Limb (tissue), 2 donors: ENCODE data around the gene EGR4.
"Not testable (repeated sequence)": the region's sequence is repeated elsewhere in the genome, so short reads cannot be mapped to it uniquely, and the experiment has no call there.

Source experiments
- DNase-seq, 2 donors: peaks; one replicate each; pipeline ENCODE4 v3.0.0-alpha.2; 2016; ENCODE audit errors: extremely low spot score in 2 of 2

EGR4 gene

GRCh38 chr2:73264332-73264606, 29.1 kb downstream of the EGR4 start:
- no peak for DNase-seq

GRCh38 chr2:73263540-73264331, 29.6 kb downstream of the EGR4 start:
- DNase-seq = no peak

GRCh38 chr2:73262691-73263429, 30.5 kb downstream of the EGR4 start:
- not testable (repeated sequence) for DNase-seq

- DNase-seq = no peak
Observed at GRCh38 chr2:73262108-73262651, 31.2 kb downstream of the EGR4 start.

- DNase-seq = peak in 1 of 2 donors; percentile 50
Observed at GRCh38 chr2:73260338-73260984, 32.9 kb downstream of the EGR4 start.

- no peak for DNase-seq
Observed at GRCh38 chr2:73259704-73260337, 33.5 kb downstream of the EGR4 start.

GRCh38 chr2:73259276-73259675, 34.1 kb downstream of the EGR4 start:
- no peak for DNase-seq

GRCh38 chr2:73258913-73259215, 34.5 kb downstream of the EGR4 start:
- no peak for DNase-seq

GRCh38 chr2:73258186-73258912, 35.0 kb downstream of the EGR4 start:
- no peak for DNase-seq

GRCh38 chr2:73257425-73258125, 35.8 kb downstream of the EGR4 start:
- DNase-seq = no peak

- no peak for DNase-seq
Observed at GRCh38 chr2:73257021-73257420, 36.3 kb downstream of the EGR4 start.

- no peak for DNase-seq
Observed at GRCh38 chr2:73256618-73256922, 36.8 kb downstream of the EGR4 start.

- no peak for DNase-seq
Observed at GRCh38 chr2:73255907-73256617, 37.3 kb downstream of the EGR4 start.

- no peak for DNase-seq
Observed at GRCh38 chr2:73255007-73255644, 38.2 kb downstream of the EGR4 start.

GRCh38 chr2:73254343-73255006, 38.9 kb downstream of the EGR4 start:
- DNase-seq = no peak

- DNase-seq = no peak
Observed at GRCh38 chr2:73253901-73254300, 39.4 kb downstream of the EGR4 start.

- DNase-seq = no peak
Observed at GRCh38 chr2:73253400-73253799, 39.9 kb downstream of the EGR4 start.

- DNase-seq = no peak
Observed at GRCh38 chr2:73252238-73253027, 40.9 kb downstream of the EGR4 start.
